B cell (primary cell): Measurements from ENCODE around the gene STX4.

Experiments
- CTCF ChIP-seq: fragments of 200-600 bp; IDR thresholded peaks from one replicate; pipeline ENCODE4 v1.8.0; 2022; ENCODE audit warnings: antibody characterized with exemption, mild to moderate bottlenecking
- EZH2 ChIP-seq: IDR thresholded peaks from 2 replicates; pipeline ENCODE4 v1.6.1; 2012; ENCODE audit warnings: borderline replicate concordance, low read depth, mild to moderate bottlenecking, moderate library complexity, low read length; ENCODE audit not compliant: insufficient read depth, poor library complexity, severe bottlenecking

GRCh38 chr16:31082368-31083045 lies 49.1 kb downstream of the STX4 start:
- no peak for TF ChIP-seq CTCF
- TF ChIP-seq EZH2 = no peak
